Smooth muscle cell (in vitro differentiated cells): Measurements from ENCODE around the gene PC. TPM values are rescaled to one million over a fixed set of nuclear protein-coding genes. Genes with fewer than 3 reads are reported as not detected.

Experiments used
- DNase-seq: peaks from one replicate; lab custom pipeline; 2025; ENCODE audit not compliant: unreplicated experiment; lab: John Stamatoyannopoulos, UW
- H2AFZ ChIP-seq: fragments of 200-600 bp; sonication (generic); 2 replicates; pipeline ENCODE4 v1.6.0; 2016; ENCODE audit warnings: antibody characterized with exemption, low read depth, mild to moderate bottlenecking
- H3F3A ChIP-seq: fragments of 200-600 bp; sonication (generic); 2 replicates; pipeline ENCODE4 v1.6.0; 2017; ENCODE audit warnings: antibody characterized with exemption, low read depth
- H3K27ac ChIP-seq: fragments of 200-600 bp; sonication (generic); 2 replicates; pipeline ENCODE4 v1.5.1; 2016; ENCODE audit warnings: low read depth, mild to moderate bottlenecking
- H3K27me3 ChIP-seq: fragments of 200-600 bp; sonication (generic); 2 replicates; pipeline ENCODE4 v1.6.1; 2016; ENCODE audit warnings: low read depth, mild to moderate bottlenecking
- H3K36me3 ChIP-seq: fragments of 200-600 bp; sonication (generic); 2 replicates; pipeline ENCODE4 v1.5.1; 2016; ENCODE audit warnings: low read depth
- H3K4me1 ChIP-seq: fragments of 200-600 bp; sonication (generic); 2 replicates; pipeline ENCODE4 v1.5.1; 2016; ENCODE audit warnings: low read depth
- H3K4me2 ChIP-seq: fragments of 200-600 bp; sonication (generic); 2 replicates; pipeline ENCODE4 v1.6.0; 2016; ENCODE audit warnings: mild to moderate bottlenecking
- H3K4me3 ChIP-seq: fragments of 200-600 bp; sonication (generic); 2 replicates; pipeline ENCODE4 v1.5.1; 2016; ENCODE audit warnings: mild to moderate bottlenecking
- H3K79me2 ChIP-seq: fragments of 200-600 bp; sonication (generic); 2 replicates; pipeline ENCODE4 v1.6.0; 2016; ENCODE audit warnings: low read depth, mild to moderate bottlenecking
- H3K9ac ChIP-seq: fragments of 200-600 bp; sonication (generic); 2 replicates; pipeline ENCODE4 v1.6.0; 2016; ENCODE audit warnings: low read depth
- H3K9me3 ChIP-seq: fragments of 200-600 bp; sonication (generic); replicated peaks from 2 replicates; pipeline ENCODE4 v1.5.1; 2016; ENCODE audit warnings: low read depth
- H4K20me1 ChIP-seq: fragments of 200-600 bp; sonication (generic); 2 replicates; pipeline ENCODE4 v1.6.0; 2016; ENCODE audit warnings: low read depth
- CTCF ChIP-seq: fragments of 200-600 bp; sonication (generic); IDR thresholded peaks from 2 replicates; pipeline ENCODE4 v1.5.1; 2017; ENCODE audit warnings: borderline replicate concordance, mild to moderate bottlenecking, antibody characterized with exemption; ENCODE audit not compliant: insufficient read depth, poor library complexity, severe bottlenecking
- WGBS: methylation state at CpG from one replicate; pipeline ENCODE4 v1.1.7; 2016; ENCODE audit warnings: low lambda C conversion rate; 5-methylcytosine and 5-hydroxymethylcytosine counted together
- polyA plus RNA-seq: library from polyadenylated mRNA; unstranded; fragments of >200 nt; fragmentation: Nextera tagmentation; extraction: Ambion mirVana; gene quantifications from 2 replicates; pipeline ENCODE4 v1.2.1, GENCODE V29; 2016
- total RNA-seq: library from RNA; depleted of rRNA; stranded (reverse); fragments of >200 nt; gene quantifications from 2 replicates; pipeline ENCODE4 v1.2.3, GENCODE V29; 2014

Gene PC
- total and polyA plus RNA-seq, 2 experiments from 2014 or later: 11.8 to 36.1 TPM

- TF ChIP-seq CTCF: no peak
- no peak overlapping the region for H3K9ac ChIP-seq
These were observed 55.6 kb downstream of the PC start for GRCh38 chr11:66902486-66903177.

GRCh38 chr11:66901964-66902390, 56.2 kb downstream of the PC start:
- Histone ChIP-seq H3K9me3 (no peaks in the 10 kb centered on the region), H3K36me3 (no peaks in the 10 kb centered on the region), H4K20me1 (no peaks in the 10 kb centered on the region), H2AFZ (no peak overlapping the region), H3F3A (no peaks in the 10 kb centered on the region), H3K4me1 (peaks cover 5% of the 10 kb centered on the region), H3K27me3 (no peaks in the 10 kb centered on the region), H3K4me3 (no peak overlapping the region), H3K27ac (no peak overlapping the region), H3K4me2 (no peak overlapping the region), H3K79me2 (no peaks in the 10 kb centered on the region), H3K9ac (no peak overlapping the region)
- WGBS: 95% methylated on average over 7 of the region's 7 CpGs
- no peak for DNase-seq
- TF ChIP-seq CTCF: no peak

More at GRCh38 chr11:66902486-66903177, 55.6 kb downstream of the PC start:
- 93% methylated on average over 15 of the region's 15 CpGs for WGBS
- Histone ChIP-seq H2AFZ (no peak overlapping the region), H3K27me3 (no peaks in the 10 kb centered on the region), H3K36me3 (no peaks in the 10 kb centered on the region), H3K79me2 (no peaks in the 10 kb centered on the region), H4K20me1 (no peaks in the 10 kb centered on the region), H3K4me2 (no peak overlapping the region), H3K27ac (no peak overlapping the region), H3K4me3 (no peak overlapping the region), H3K9me3 (no peaks in the 10 kb centered on the region), H3K4me1 (peaks cover 5% of the 10 kb centered on the region), H3F3A (no peaks in the 10 kb centered on the region)
- no peak for DNase-seq

GRCh38 chr11:66894141-66894540, 64.0 kb downstream of the PC start:
- Histone ChIP-seq H3K9ac (no peak overlapping the region), H3K27ac (no peak overlapping the region), H3K4me2 (no peak overlapping the region), H3K4me1 (peaks cover 21% of the 10 kb centered on the region), H3K79me2 (no peaks in the 10 kb centered on the region), H3K27me3 (no peaks in the 10 kb centered on the region), H2AFZ (no peak overlapping the region), H4K20me1 (no peaks in the 10 kb centered on the region), H3K36me3 (no peaks in the 10 kb centered on the region), H3K4me3 (no peak overlapping the region), H3F3A (no peaks in the 10 kb centered on the region), H3K9me3 (no peaks in the 10 kb centered on the region)
- no peak for DNase-seq
- no peak for TF ChIP-seq CTCF
- WGBS: 80% methylated on average over 2 of the region's 2 CpGs

GRCh38 chr11:66892911-66893310, 65.3 kb downstream of the PC start:
- Histone ChIP-seq H3K4me2 (no peak overlapping the region), H3K36me3 (no peaks in the 10 kb centered on the region), H3F3A (no peaks in the 10 kb centered on the region), H3K27me3 (no peaks in the 10 kb centered on the region), H2AFZ (no peak overlapping the region), H4K20me1 (no peaks in the 10 kb centered on the region), H3K79me2 (no peaks in the 10 kb centered on the region), H3K9ac (no peak overlapping the region), H3K4me3 (no peak overlapping the region), H3K27ac (no peak overlapping the region), H3K4me1 (peaks cover 21% of the 10 kb centered on the region), H3K9me3 (no peaks in the 10 kb centered on the region)
- no peak for DNase-seq
- WGBS: 55% methylated on average over 6 of the region's 6 CpGs
- TF ChIP-seq CTCF: no peak
